ENCODE results near the gene MCC.

- TF ChIP-seq, protein P1, sequence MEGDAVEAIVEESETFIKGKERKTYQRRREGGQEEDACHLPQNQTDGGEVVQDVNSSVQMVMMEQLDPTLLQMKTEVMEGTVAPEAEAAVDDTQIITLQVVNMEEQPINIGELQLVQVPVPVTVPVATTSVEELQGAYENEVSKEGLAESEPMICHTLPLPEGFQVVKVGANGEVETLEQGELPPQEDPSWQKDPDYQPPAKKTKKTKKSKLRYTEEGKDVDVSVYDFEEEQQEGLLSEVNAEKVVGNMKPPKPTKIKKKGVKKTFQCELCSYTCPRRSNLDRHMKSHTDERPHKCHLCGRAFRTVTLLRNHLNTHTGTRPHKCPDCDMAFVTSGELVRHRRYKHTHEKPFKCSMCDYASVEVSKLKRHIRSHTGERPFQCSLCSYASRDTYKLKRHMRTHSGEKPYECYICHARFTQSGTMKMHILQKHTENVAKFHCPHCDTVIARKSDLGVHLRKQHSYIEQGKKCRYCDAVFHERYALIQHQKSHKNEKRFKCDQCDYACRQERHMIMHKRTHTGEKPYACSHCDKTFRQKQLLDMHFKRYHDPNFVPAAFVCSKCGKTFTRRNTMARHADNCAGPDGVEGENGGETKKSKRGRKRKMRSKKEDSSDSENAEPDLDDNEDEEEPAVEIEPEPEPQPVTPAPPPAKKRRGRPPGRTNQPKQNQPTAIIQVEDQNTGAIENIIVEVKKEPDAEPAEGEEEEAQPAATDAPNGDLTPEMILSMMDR (IDR thresholded peaks at IDR 0.05) = no peak
- TF ChIP-seq POLR2A (IDR thresholded peaks at IDR 0.05) = no peak
Measured at GRCh38 chr5:113068559-113068958, 419.7 kb downstream of the MCC start.
